ENCODE data around the gene COA8. TPM values are rescaled to one million over a fixed set of nuclear protein-coding genes. Genes with fewer than 3 reads are reported as not detected.

Gene COA8
- total RNA-seq, 1 donor from 2014 or later, result 45.2 TPM

DNA sequence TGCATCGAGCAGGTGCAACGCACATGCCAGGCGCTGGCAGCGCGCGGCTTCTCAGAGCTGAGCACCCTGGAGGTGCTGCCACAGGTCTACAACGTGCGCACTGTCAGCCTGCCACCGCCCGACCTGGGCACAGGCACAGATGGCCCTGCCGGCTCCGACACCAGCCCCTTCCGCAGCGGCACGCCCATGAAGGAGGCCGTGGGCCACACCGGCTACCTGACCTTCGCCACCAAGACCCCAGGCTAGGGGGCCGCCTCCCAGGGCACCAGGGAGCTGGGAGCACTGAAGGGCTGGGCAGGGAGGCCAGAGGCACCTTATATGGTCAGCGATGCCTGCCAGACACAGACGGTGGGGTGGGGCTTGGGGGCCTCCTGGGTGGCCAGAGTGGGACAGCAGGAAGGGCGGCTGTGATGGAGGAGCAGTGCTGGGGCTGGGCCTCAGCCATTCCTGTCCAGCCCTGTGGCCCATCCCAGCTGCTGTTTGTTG lies 28.1 kb upstream of the COA8 start:
- no peak for DNase-seq (ENCODE audit: low spot score)
- Mint-ChIP-seq H3K4me3 (ENCODE audit: unreplicated experiment) (no peak overlapping the region), H3K4me1 (ENCODE audit: unreplicated experiment) (peaks cover 5% of the 10 kb centered on the region), H3K27ac (ENCODE audit: unreplicated experiment) (no peak overlapping the region), H3K9me3 (ENCODE audit: unreplicated experiment) (no peaks in the 10 kb centered on the region), H3K27me3 (ENCODE audit: unreplicated experiment) (peaks cover 13% of the 10 kb centered on the region), H3K36me3 (ENCODE audit: low read depth, unreplicated experiment) (no peaks in the 10 kb centered on the region)
- TF ChIP-seq CTCF (IDR thresholded peaks at IDR 0.05; ENCODE audit: unreplicated experiment), result no peak

DNA sequence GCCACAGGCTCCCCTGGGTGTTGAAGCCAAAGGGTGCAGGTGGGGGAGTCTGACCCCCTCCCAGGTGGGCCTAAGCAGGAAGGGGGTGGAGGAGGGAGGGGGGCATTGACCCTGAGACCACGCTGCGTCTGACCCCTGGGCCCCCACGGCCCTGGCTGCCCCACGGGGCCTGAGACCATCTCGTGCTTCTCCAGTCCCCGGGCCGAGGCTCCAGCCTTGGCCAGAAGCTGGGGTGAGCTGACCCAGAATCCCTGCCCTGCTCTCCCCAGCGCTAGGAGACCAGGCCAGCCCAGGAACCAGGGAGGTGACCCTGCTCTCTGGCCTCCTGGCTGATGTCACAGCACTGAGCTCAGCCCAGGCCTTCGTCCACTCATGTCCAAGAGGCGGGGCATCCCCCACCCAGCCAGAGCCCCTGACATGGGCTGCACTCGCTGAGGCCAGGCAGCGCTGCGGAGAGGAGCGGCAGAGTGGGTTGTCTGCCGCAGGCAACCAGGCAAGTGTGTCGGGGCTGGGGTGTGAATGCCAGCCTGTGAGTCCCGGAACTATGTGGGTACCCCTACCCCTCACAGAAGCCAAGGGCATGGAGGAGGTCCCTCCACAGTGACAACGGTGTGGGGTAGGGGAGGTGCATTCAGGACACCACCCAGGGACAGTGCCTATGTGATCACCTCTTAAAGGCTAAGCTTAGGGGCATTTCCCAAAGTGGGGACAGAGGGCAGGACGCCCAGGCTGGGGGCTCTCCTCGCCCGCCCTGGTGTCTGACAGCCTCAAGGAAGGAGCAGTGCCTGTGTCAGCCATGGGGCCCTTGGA lies 27.5 kb upstream of the COA8 start:
- TF ChIP-seq CTCF (IDR thresholded peaks at IDR 0.05; ENCODE audit: unreplicated experiment), result no peak
- DNase-seq (ENCODE audit: low spot score), result no peak
- H3K27ac Mint-ChIP-seq (ENCODE audit: unreplicated experiment), result no peak overlapping the region
- no peaks in the 10 kb centered on the region for H3K36me3 Mint-ChIP-seq (ENCODE audit: low read depth, unreplicated experiment)
- no peaks in the 10 kb centered on the region for H3K4me1 Mint-ChIP-seq (ENCODE audit: unreplicated experiment)
- no peak overlapping the region for H3K4me3 Mint-ChIP-seq (ENCODE audit: unreplicated experiment)
- peaks cover 12% of the 10 kb centered on the region for H3K27me3 Mint-ChIP-seq (ENCODE audit: unreplicated experiment)
- H3K9me3 Mint-ChIP-seq (ENCODE audit: unreplicated experiment), result no peaks in the 10 kb centered on the region

GRCh38 chr14:103535891-103536565 lies 26.7 kb upstream of the COA8 start:
- H3K36me3 Mint-ChIP-seq (ENCODE audit: low read depth, unreplicated experiment), result no peaks in the 10 kb centered on the region
- H3K27ac Mint-ChIP-seq (ENCODE audit: unreplicated experiment), result no peak overlapping the region
- no peaks in the 10 kb centered on the region for H3K4me1 Mint-ChIP-seq (ENCODE audit: unreplicated experiment)
- no peak for DNase-seq (ENCODE audit: low spot score)
- no peaks in the 10 kb centered on the region for H3K9me3 Mint-ChIP-seq (ENCODE audit: unreplicated experiment)
- H3K4me3 Mint-ChIP-seq (ENCODE audit: unreplicated experiment), result no peak overlapping the region
- no peak for TF ChIP-seq CTCF (IDR thresholded peaks at IDR 0.05; ENCODE audit: unreplicated experiment)
- peaks cover 17% of the 10 kb centered on the region for H3K27me3 Mint-ChIP-seq (ENCODE audit: unreplicated experiment)

DNA sequence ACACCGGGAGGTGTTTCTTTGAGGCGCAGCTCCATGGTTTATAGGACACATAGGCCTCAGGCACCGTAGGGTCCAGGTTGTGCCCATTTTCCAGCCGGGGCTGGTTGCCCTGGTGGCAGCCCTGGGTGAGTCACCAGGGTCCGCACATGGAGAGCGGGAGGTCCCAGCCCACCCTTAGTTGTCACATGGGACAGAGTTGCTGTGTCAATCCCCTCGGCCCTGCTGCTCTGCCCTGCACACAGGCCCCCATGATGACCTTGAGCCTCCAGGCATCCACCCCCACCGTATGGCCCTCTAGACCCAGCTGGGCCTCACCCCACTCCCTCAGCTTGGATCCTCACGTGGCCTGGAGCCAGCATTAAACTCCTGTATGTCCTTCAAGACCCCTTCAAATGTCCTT lies 26.1 kb upstream of the COA8 start:
- H3K27ac Mint-ChIP-seq (ENCODE audit: unreplicated experiment), result peak overlapping the region; percentile 61
- DNase-seq (ENCODE audit: low spot score), result no peak
- peak overlapping the region; percentile 32 for H3K4me3 Mint-ChIP-seq (ENCODE audit: unreplicated experiment)
- no peaks in the 10 kb centered on the region for H3K36me3 Mint-ChIP-seq (ENCODE audit: low read depth, unreplicated experiment)
- H3K27me3 Mint-ChIP-seq (ENCODE audit: unreplicated experiment), result peaks cover 11% of the 10 kb centered on the region
- H3K4me1 Mint-ChIP-seq (ENCODE audit: unreplicated experiment), result no peaks in the 10 kb centered on the region
- H3K9me3 Mint-ChIP-seq (ENCODE audit: unreplicated experiment), result no peaks in the 10 kb centered on the region
- TF ChIP-seq CTCF (IDR thresholded peaks at IDR 0.05; ENCODE audit: unreplicated experiment), result no peak
